ENCODE data around the gene BARHL1.

GRCh38 chr9:132616725-132617124 lies 34.3 kb downstream of the BARHL1 start:
- TF ChIP-seq CTCF (IDR thresholded peaks at IDR 0.05) (no peak), POLR2AphosphoS5 (IDR thresholded peaks at IDR 0.05) (no peak), POLR2A (IDR thresholded peaks at IDR 0.05) (no peak)

Measured in prostate gland (tissue), 2 donors.